ENCODE data around the gene ZNF333. TPM values are rescaled to one million over a fixed set of nuclear protein-coding genes. Genes with fewer than 3 reads are reported as not detected.

ZNF333 gene
- total RNA-seq, 1 experiment from 2014 or later = 6.0 TPM

- Histone ChIP-seq H2BK5ac (ENCODE audit: insufficient read length, low read length) (no peak overlapping the region), H4K20me1 (ENCODE audit: control insufficient read depth, insufficient read depth, insufficient read length) (no peaks in the 10 kb centered on the region), H3K27me3 (ENCODE audit: insufficient read depth, low read length) (no peaks in the 10 kb centered on the region), H3K27ac (ENCODE audit: insufficient read length, low read depth, low read length) (no peak overlapping the region), H3K9me3 (ENCODE audit: control insufficient read depth, low read depth, low read length) (no peaks in the 10 kb centered on the region), H3K56ac (ENCODE audit: insufficient read length, low read depth, low read length) (no peak overlapping the region), H3K23me2 (ENCODE audit: insufficient read length, low read depth, low read length, poor library complexity, severe bottlenecking) (no peaks in the 10 kb centered on the region), H4K8ac (replicated peaks; ENCODE audit: insufficient read length, low read depth, low read length) (no peak overlapping the region), H2BK120ac (ENCODE audit: low read depth, low read length, poor library complexity, severe bottlenecking) (no peak overlapping the region), H3K18ac (ENCODE audit: insufficient read length, low read depth, low read length) (no peak overlapping the region), H2BK15ac (ENCODE audit: low read depth, low read length) (no peak overlapping the region), H4K91ac (ENCODE audit: insufficient read length, low read depth, low read length) (no peak overlapping the region), H2BK20ac (ENCODE audit: low read depth, low read length, poor library complexity, severe bottlenecking) (no peak overlapping the region), H3K14ac (ENCODE audit: insufficient read depth, low read length) (no peak overlapping the region), H2AFZ (ENCODE audit: low read length) (no peak overlapping the region), H3K4me1 (ENCODE audit: insufficient read depth, low read length) (no peaks in the 10 kb centered on the region; the same call in 1 of the 2 replicates), H3K9ac (ENCODE audit: extremely low read depth, insufficient read length, low read length) (no peak overlapping the region), H3K4me2 (ENCODE audit: insufficient read depth, insufficient read length, low read length) (no peak overlapping the region), H3K79me1 (ENCODE audit: insufficient read depth, low read depth, low read length, poor library complexity, severe bottlenecking) (no peaks in the 10 kb centered on the region), H3K23ac (ENCODE audit: insufficient read length, low read depth, low read length) (no peak overlapping the region), H4K5ac (ENCODE audit: insufficient read length, low read depth, low read length) (no peak overlapping the region), H3K79me2 (ENCODE audit: insufficient read depth, low read length) (no peaks in the 10 kb centered on the region), H2BK12ac (ENCODE audit: insufficient read length, low read depth, low read length) (no peak overlapping the region), H3T11ph (ENCODE audit: low read length) (no peak overlapping the region), H3K4ac (ENCODE audit: low read depth, low read length) (no peak overlapping the region), H2AK5ac (ENCODE audit: insufficient read length, low read length) (no peak overlapping the region)
- no peaks in the 10 kb centered on the region; the same call in 1 of the 2 replicates for H3K27me3 Mint-ChIP-seq (ENCODE audit: low read depth)
- peaks cover 8 to 12% (median 11%) of the 10 kb centered on the region in 3 experiments for H3K36me3 Mint-ChIP-seq (ENCODE audit: insufficient read depth in 1 of 3, low read depth in 3 of 3)
- peaks cover 16 to 17% of the 10 kb centered on the region in 2 experiments for H3K4me1 Mint-ChIP-seq
- WGBS (ENCODE audit: extremely low coverage, insufficient read length, low lambda C conversion rate) = no CpG with 5 or more reads among the region's 2 CpGs
- no peak overlapping the region; a peak in 1 of 5 replicates for H3K4me3 Mint-ChIP-seq
- H3K9me3 Mint-ChIP-seq = peaks cover 28 to 60% of the 10 kb centered on the region in 2 experiments
- DNase-seq = no peak
- TF ChIP-seq CTCF (conservative IDR thresholded peaks at IDR 0.05) = no peak
- no peak overlapping the region for H3K27ac Mint-ChIP-seq
Measured at GRCh38 chr19:14762111-14762510, 72.3 kb downstream of the ZNF333 start.
